ENCODE results near the gene IL12RB2. TPM values are rescaled to one million over a fixed set of nuclear protein-coding genes. Genes with fewer than 3 reads are reported as not detected.

The IL12RB2 gene
- total and polyA plus RNA-seq, 10 of the 15 experiments (the other 5 are each of a cell fraction or from before 2014, with no cell fraction given): 0.15 to 1.1 (median 0.54) TPM; not detected in 1

GRCh38 chr1:67377253-67377652 is 69.6 kb downstream of the IL12RB2 start:
- Histone ChIP-seq H3K27ac (ENCODE audit: control insufficient read depth, insufficient read depth) (no peak overlapping the region), H3K27me3 (replicated peaks in 1 of 2; ENCODE audit: control insufficient read depth in 2 of 2, insufficient read depth in 2 of 2, low read length in 1 of 2) (no peaks in the 10 kb centered on the region), H3K36me3 (ENCODE audit: control insufficient read depth in 2 of 2, insufficient read depth in 2 of 2, low read length in 1 of 2) (no peaks in the 10 kb centered on the region), H3K4me1 (ENCODE audit: control insufficient read depth, insufficient read depth, low read length) (no peaks in the 10 kb centered on the region), H3K4me2 (ENCODE audit: control insufficient read depth, insufficient read depth) (no peak overlapping the region), H3K79me2 (ENCODE audit: control insufficient read depth, insufficient read depth, low read length) (no peaks in the 10 kb centered on the region), H4K20me1 (ENCODE audit: control insufficient read depth, insufficient read depth) (no peaks in the 10 kb centered on the region), H2AFZ (ENCODE audit: control insufficient read depth, low read depth, low read length) (no peak overlapping the region), H3K9ac (ENCODE audit: control insufficient read depth, insufficient read depth, low read length) (no peak overlapping the region), H3K4me3 (no peak overlapping the region), H3K9me3 (replicated peaks; ENCODE audit: control insufficient read depth, insufficient read depth, low read length) (no peaks in the 10 kb centered on the region)
- 100% methylated on average over 1 of the region's 1 CpG for WGBS (ENCODE audit: insufficient coverage, insufficient replicate concordance, low lambda C conversion rate, missing lambda C conversion rate)
- CTCF ChIA-PET: no interaction called here
- RAD21 ChIA-PET (ENCODE audit: unreplicated experiment): no interaction called here
- SMC1A ChIA-PET (ENCODE audit: uncharacterized antibody, unreplicated experiment): interaction anchor here (0.8 kb wide), 1 partner anchor 11 kb away, joined by 3 read pairs; no protein-coding TSS in a partner anchor
- BruUV-seq (replicated peaks): no TSS peak
- in situ Hi-C loops (cut with MboI) (no loop called here), intact Hi-C loops (cut with micrococcal nuclease; ENCODE audit: unreplicated experiment) (no loop called here)
- TF ChIP-seq ZNF24 (IDR thresholded peaks at IDR 0.05): no peak
- TF ChIP-seq PAX8 (IDR thresholded peaks at IDR 0.05): no peak
- no peak for TF ChIP-seq BMI1 (IDR thresholded peaks at IDR 0.05; ENCODE audit: borderline replicate concordance)
- TF ChIP-seq IKZF2 (IDR thresholded peaks at IDR 0.05): no peak
- no peak for TF ChIP-seq FOXK2 (IDR thresholded peaks at IDR 0.05)
- no peak for TF ChIP-seq WRNIP1 (IDR thresholded peaks at IDR 0.05; ENCODE audit: borderline replicate concordance, low read depth, low read length)
- no peak for TF ChIP-seq RB1 (IDR thresholded peaks at IDR 0.05; ENCODE audit: borderline replicate concordance)
- TF ChIP-seq TBL1XR1 (IDR thresholded peaks at IDR 0.05; ENCODE audit: low read depth, low read length): no peak
- TF ChIP-seq CEBPZ (IDR thresholded peaks at IDR 0.05; ENCODE audit: low read depth, low read length): no peak
- TF ChIP-seq CEBPB (IDR thresholded peaks at IDR 0.05; ENCODE audit: borderline replicate concordance in 1 of 2, low read depth in 2 of 2, low read length in 2 of 2): no peak
- TF ChIP-seq ZBTB40 (IDR thresholded peaks at IDR 0.05; ENCODE audit: borderline replicate concordance): no peak
- no peak for TF ChIP-seq SMC3 (IDR thresholded peaks at IDR 0.05; ENCODE audit: borderline replicate concordance, low read length)
- no peak for TF ChIP-seq SREBF1 (IDR thresholded peaks at IDR 0.05; ENCODE audit: low read length)
- no peak for TF ChIP-seq RFX5 (IDR thresholded peaks at IDR 0.05; ENCODE audit: low read depth, low read length)
- no peak for TF ChIP-seq HSF1 (IDR thresholded peaks at IDR 0.05; ENCODE audit: low read depth, low read length)
- POLR2A ChIA-PET: interaction anchor here (0.5 kb wide), 1 partner anchor 93 kb away, joined by 5 read pairs; no protein-coding TSS in a partner anchor
- FAIRE-seq (no peak), DNase-seq (ENCODE audit: low read depth, low spot score) (no peak), ATAC-seq (no peak)
